Stimulated activated CD4-positive, alpha-beta T cell treated with anti-CD3 and anti-CD28 coated beads, Interleukin-4, amount 100 ng/mL, for 48 hours (primary cell): ENCODE data around the gene DPP9.
"Not testable (repeated sequence)": the region's sequence is repeated elsewhere in the genome, so short reads cannot be mapped to it uniquely, and the experiment has no call there.

Source experiments
- DNase-seq, 2 donors: peaks; one replicate each; pipeline ENCODE4 v3.0.0-alpha.2; 2020; ENCODE audit warnings: low read depth in 2 of 2

DPP9 gene

GRCh38 chr19:4723595-4724514, at the start of gene DPP9:
DPP9 (minus strand) TSS chr19:4723842; CDS start chr19:4719906, 3,936 bp downstream.
- DNase-seq: peak; percentile 92 to 97

- no peak for DNase-seq
These were observed 49.5 kb upstream of the DPP9 start for GRCh38 chr19:4773047-4773640.

GRCh38 chr19:4772566-4772965, 48.9 kb upstream of the DPP9 start:
- no peak for DNase-seq

DNA sequence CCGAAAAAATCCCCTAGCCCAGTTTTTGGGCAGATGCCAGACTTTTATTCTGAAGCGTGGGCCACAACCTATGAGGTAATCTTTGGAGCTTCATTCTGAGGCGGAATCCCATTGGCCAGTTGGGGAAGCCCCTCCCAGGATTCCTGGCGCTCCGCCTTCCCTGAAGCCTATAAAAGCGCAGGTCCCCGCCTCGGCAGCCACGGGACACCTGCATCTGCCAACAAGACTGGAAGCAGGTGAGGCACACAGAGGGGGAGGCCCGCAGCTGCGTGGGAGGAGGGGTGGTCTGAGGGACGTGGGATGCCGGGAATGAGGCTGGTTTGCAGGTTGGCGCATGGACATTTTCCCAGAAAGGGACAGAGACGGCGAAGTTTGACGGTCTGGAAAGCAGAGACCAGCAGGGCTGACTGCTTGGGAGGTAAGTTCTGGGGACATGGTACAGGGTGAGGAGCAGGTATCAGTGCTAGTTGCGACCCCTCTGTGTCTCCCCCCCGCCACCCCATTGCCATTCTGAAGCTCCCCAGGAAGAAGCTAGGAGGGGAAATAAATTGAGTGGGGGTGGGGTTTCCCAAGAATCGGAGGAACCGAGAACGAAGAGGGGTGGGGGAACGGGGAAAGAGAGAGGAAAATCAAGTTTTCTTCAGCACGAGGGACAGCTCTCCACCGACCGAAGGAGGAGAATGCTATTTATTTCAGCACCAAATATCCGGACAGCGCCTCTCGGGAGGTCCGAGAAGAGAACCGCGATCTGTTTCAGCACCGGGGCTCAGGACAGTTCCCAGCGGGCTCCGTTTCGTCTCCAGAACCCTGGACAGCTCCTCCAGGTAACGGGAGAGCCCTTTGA, 45.5 kb upstream of the DPP9 start:
- peak; percentile 72 to 79 for DNase-seq

GRCh38 chr19:4764393-4764660, 40.7 kb upstream of the DPP9 start:
- no peak for DNase-seq

DNA sequence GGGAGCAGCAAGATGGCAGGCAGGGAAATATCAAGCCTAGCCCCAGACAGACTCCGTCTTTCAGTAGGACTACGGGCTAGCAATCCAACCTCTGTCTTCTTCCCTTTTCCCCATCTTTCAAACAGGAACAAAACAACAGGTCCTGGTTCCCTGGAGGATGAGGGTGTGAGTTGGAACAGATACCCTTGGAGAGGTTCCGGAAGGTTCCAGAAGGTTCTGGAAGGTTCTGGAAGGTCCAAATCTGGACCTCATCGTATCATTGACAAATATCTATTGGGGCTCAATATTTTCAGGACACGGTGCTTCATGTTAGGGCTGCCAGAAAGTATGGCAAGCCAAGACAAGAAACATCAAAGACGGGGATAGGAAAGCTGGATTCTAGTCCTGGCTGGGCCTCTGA, 39.4 kb upstream of the DPP9 start:
- DNase-seq: no peak

DNA sequence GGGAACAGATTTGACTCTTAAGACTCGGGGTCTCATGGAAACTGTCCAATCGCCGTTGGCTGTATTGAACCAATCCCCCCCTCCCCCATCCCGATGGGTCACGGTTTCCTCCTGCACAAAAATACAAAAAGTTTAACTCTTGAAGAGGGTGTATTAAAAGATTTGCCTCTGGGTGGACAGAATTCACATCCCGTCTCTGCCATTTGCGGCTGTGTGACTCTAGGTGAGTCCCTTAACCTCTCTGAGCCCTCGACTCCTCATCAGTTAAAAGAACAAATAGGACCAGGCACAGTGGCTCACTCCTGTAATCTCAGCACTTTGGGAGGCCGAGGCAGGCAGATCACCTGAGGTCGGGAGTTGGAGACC, 36.6 kb upstream of the DPP9 start:
- DNase-seq: no peak

DNA sequence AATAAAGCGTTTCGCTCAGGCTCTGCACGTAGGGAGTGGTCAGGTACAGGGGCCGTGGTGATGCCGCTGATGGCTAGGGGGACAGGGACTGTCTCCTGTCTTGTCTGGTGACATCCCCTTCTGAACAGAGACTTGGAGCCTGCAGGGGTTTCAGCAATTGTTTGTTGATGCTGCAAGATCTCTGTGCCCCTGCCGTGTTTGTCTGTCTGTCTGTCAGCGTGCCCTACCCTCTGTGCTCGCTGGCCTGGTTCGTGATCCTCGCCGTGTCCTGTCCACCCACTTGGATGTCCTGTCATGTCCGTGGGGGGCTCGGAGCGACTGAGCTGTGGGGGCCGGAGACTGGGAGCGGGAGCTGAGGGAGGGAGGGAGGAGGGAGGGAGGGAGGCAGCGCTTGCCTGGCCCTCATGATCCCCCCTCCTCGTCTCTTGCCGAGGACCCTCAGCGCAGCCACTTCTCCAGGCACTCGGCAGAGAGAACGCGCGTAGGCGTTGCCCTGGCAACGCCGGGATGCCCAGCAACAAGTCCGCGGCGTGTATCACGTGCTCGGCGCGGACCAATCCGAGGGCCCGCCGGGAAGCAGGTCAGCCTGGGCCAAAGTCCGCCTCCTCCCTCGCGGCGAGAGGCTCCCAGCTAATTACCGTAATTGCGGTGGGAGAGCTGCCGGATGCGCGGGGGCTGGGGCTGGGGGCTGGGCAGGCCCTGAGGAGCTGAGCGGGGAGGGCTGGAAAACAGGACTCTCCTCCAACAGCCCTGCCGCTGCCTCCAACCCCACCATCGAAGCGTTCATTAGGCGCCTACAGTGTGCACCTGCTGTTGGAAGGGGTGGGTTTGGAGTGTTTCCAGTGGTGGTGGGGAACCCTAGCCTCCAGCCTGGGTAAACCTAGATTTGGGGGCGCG, 36.0 kb upstream of the DPP9 start:
- peak; percentile 42 to 70 for DNase-seq

- no peak for DNase-seq
These were observed 35.0 kb upstream of the DPP9 start for GRCh38 chr19:4758659-4759058.

DNA sequence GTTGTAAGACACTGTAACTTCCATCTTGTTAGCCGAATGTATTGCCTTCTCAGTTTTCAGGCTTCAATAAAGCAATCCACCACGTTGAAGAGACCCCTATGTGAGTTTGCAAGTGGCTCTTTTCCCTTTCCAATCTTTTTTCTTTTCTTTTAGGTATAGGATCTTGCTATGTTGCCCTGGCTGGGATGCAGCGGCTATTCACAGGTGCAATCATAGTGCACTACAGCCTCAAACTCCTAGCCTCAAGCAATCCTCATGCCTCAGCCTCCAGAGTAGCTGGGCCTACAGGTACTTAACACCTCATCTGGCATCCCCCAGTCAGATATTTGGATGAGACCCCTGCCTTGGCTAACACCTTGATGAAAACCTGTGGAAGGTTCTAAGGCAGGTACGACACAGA, 34.4 kb upstream of the DPP9 start:
- DNase-seq: no peak

- DNase-seq: no peak
These were observed 31.8 kb upstream of the DPP9 start for GRCh38 chr19:4755459-4755858.

DNA sequence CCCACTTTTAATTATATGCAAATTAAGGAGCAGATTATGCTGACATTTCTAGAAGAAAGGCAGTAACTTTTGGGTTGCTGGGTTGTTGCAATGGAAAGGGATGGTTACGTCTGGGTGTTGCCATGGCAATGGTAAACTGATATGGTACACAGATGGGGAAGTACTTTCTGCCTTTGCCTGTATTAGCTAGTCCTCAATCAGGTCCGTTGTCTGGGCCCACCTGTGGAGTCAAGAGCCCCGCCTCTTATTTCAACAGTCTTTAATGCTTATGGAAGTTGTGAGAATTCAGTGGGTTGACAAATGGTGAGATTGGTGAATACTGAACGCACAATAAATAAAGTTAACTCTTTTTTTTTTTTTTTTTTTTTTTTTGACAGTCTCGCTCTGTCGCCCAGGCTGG, 30.6 kb upstream of the DPP9 start:
- DNase-seq: no peak

DNA sequence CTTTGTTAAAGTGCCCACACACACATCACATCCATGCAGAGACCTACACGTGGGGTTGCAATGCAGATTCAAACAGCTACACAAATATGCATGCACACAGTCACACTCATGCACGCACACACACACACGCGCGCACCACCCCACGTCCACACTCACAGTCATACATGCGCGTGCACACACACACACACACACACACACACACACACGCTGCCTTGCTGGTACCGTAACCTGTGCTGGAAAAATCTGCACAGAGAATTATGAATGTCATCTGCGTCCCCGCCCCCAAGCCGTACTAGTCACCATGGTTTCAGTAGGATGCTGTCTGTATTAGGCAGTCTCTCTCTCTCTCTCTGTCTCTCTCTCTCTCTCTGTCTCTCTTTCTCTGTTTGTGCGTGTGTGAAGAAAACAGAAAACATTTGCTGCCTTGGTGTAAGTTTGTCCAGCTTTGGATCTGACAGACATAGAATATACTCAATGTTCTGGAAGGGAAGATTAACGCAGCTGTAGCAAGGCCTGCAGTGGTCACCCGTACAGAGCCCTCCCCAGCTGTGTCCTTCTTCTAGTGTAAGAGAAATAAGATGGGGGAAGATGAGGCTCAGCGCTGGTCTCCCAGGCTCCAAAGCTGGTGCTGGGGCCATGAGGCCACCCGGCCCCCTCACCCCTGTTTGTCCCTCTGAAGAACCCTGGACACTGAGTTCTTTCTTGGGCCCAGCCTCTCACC, 26.4 kb upstream of the DPP9 start:
- no peak for DNase-seq

- DNase-seq: no peak
These were observed 24.9 kb upstream of the DPP9 start for GRCh38 chr19:4748589-4748988.

- DNase-seq: no peak
These were observed 24.5 kb upstream of the DPP9 start for GRCh38 chr19:4748185-4748584.

- DNase-seq: no peak
These were observed 22.3 kb upstream of the DPP9 start for GRCh38 chr19:4745986-4746385.

- not testable (repeated sequence) for DNase-seq
These were observed 21.5 kb upstream of the DPP9 start for GRCh38 chr19:4745175-4745574.

DNA sequence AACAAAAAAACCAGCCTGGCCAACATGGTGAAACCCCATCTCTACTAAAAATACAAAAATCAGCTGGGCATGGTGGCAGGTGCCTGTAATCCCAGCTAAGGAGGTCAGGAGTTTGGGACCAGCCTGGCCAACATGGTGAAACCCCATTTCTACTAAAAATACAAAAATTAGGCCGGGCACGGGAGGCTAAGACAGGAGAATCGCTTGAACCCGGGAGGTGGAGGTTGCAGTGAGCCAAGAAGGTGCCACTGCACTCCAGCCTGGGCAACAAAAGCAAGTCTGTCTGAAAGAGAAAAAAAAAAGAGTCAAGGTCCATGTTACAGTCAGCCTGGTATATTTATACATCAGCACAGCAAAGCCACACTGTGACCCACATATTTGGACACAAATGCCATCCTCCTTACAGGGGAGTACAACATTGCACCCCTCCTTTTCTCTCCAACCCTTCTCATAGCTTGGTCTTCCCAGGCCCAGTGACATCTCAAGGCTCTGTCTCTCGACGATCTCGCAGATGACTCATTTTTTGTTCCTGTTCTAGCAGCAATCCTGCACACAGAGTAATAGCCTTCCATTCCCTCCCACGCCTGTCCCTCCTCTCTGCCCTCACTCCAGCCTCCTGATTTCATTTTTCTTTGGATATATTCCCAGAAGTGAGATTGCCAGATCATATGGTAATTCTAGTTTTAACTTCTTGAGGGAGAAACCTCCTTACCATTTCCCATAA, 21.0 kb upstream of the DPP9 start:
- DNase-seq: no peak

DNA sequence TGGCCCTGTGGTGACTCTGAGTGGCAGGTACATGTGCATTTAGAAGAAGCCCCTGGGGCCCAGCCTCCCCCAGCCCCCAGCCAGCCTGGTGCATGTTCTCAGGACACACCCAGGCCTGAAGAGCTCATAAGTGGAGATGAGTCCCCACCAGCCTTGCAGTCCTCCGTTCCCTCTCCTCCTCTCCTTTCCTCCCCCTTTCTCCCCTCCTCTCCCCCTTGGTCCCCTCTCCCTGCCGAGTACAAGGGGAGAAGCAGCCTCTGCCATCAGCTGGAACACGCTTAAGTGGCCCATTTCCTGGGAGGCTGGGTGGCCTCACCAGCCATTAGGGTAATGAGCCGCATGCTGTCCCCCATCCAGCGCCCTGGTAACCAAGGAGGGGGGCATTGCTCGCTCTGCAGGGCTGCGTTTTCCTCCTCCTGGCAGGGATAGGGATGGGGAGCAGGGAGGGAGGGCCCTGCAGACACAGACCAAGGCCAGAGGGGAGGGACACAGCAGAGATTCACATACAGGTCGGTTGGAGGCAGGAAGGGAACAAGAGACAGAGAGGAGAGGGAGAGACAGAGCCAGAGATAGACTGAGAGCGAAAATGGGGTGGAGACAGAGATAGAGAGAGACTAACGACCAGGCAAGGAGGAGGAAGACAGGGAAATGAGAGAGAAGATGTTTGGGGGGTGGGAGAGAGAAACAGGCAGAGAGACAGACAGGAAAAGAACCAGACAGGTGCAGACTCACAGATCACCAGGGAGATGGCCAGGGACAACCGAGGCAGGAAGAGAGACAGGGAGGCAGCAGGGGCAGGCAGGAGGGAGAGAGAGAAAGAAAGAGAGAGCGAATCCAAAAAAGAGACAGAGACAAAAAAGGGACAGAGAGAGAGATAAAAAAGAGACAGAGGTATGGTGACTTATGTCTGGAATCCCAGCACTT, 19.3 kb upstream of the DPP9 start:
- no peak for DNase-seq
